ENCODE data around the gene KIAA1191.

KIAA1191 gene

GRCh38 chr5:176355400-176356178, 6.0 kb downstream of the KIAA1191 start:
- Histone ChIP-seq H3K4me3 (replicated peaks; ENCODE audit: insufficient read depth, low read length) (no peak overlapping the region), H3K27ac (replicated peaks) (no peak overlapping the region), H3K27me3 (ENCODE audit: insufficient read depth, poor library complexity, severe bottlenecking) (no peaks in the 10 kb centered on the region)
- DNase-seq (ENCODE audit: low read depth in 1 of 2, low spot score in 1 of 2): no peak
- no peak for TF ChIP-seq GABPA (IDR thresholded peaks at IDR 0.05; ENCODE audit: low read depth)
- TF ChIP-seq REST (IDR thresholded peaks at IDR 0.05; ENCODE audit: insufficient replicate concordance, low read depth): no peak
- TF ChIP-seq SPI1 (IDR thresholded peaks at IDR 0.05; ENCODE audit: borderline replicate concordance, low read depth): no peak
- TF ChIP-seq POLR2AphosphoS5 (IDR thresholded peaks at IDR 0.05; ENCODE audit: low read depth): no peak
- TF ChIP-seq CTCF (IDR thresholded peaks at IDR 0.05; ENCODE audit: insufficient read depth, low read length): no peak

DNA sequence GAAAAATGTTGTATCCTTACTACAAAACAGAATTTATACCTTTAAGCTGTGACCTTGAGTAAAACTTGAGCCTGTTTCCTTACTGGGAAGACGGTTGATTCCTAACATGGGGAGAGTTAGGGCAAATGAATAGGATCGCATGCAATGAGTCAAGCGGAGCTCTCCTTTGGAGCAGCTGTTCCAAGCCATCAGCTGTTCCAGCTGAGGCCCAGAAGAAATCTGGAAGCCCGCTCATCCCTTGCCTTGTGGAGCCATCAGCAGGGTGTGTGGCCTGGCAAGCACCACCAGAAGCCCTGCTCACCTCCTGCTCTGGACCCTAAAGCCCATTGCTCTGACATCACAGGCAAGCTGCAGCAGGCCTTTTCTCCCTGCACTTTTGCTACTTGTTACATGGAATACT, 8.0 kb downstream of the KIAA1191 start:
- Histone ChIP-seq H3K4me3 (replicated peaks; ENCODE audit: insufficient read depth, low read length) (no peak overlapping the region), H3K27me3 (ENCODE audit: insufficient read depth, poor library complexity, severe bottlenecking) (no peaks in the 10 kb centered on the region), H3K27ac (replicated peaks) (no peak overlapping the region)
- no peak for DNase-seq (ENCODE audit: low read depth in 1 of 2, low spot score in 1 of 2)
- TF ChIP-seq GABPA (IDR thresholded peaks at IDR 0.05; ENCODE audit: low read depth) (no peak), REST (IDR thresholded peaks at IDR 0.05; ENCODE audit: insufficient replicate concordance, low read depth) (no peak), CTCF (IDR thresholded peaks at IDR 0.05; ENCODE audit: insufficient read depth, low read length) (no peak), POLR2AphosphoS5 (IDR thresholded peaks at IDR 0.05; ENCODE audit: low read depth) (no peak), SPI1 (IDR thresholded peaks at IDR 0.05; ENCODE audit: borderline replicate concordance, low read depth) (no peak)

DNA sequence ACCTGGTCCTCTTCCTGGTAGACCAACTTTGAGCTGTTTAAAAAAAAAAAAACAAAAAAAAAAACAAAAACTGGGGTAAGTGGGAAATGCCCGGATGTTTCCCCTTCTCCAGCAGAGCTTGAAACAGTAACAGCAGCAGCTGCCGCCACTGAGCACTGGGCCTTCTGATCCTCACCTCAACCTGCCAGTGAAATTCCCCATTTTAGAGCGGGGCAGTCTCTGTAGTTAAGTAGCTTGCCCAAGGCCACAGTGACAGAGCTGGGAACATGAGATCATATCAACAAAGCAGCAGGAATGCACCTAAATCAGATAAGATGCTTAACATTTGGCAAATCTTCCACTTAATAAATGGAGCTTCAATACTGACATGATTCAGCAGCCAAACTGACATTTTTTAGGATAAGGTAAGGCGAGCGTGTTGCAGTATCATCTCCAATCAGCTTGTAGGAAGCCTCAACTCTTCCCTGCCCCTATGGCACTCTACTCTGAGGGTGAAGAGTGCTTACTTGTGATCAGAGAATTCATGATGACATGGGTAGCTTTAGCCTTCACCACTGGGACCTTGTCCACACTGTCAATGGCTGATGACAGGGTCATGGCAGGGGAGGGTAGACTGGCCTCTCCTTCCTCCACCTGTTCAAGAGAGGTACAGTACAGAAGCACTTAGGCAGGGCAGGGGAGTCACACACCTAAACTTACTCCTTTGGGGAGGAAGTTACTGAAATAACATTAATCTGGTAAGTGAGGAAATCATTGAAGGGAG, 9.3 kb downstream of the KIAA1191 start:
- Histone ChIP-seq H3K27ac (replicated peaks) (no peak overlapping the region), H3K27me3 (ENCODE audit: insufficient read depth, poor library complexity, severe bottlenecking) (no peaks in the 10 kb centered on the region), H3K4me3 (replicated peaks; ENCODE audit: insufficient read depth, low read length) (no peak overlapping the region)
- TF ChIP-seq CTCF (IDR thresholded peaks at IDR 0.05; ENCODE audit: insufficient read depth, low read length) (no peak), GABPA (IDR thresholded peaks at IDR 0.05; ENCODE audit: low read depth) (no peak), REST (IDR thresholded peaks at IDR 0.05; ENCODE audit: insufficient replicate concordance, low read depth) (no peak), POLR2AphosphoS5 (IDR thresholded peaks at IDR 0.05; ENCODE audit: low read depth) (no peak), SPI1 (IDR thresholded peaks at IDR 0.05; ENCODE audit: borderline replicate concordance, low read depth) (no peak)
- no peak for DNase-seq (ENCODE audit: low read depth in 1 of 2, low spot score in 1 of 2)
